MM.1S (cell line): Measurements from ENCODE around the gene C4orf33.

Source experiments
- CTCF ChIP-seq: fragments of 300-600 bp; sonication (generic); IDR thresholded peaks from 2 replicates; pipeline ENCODE4 v1.5.1; 2016; ENCODE audit warnings: antibody characterized with exemption, low read length, mixed read lengths
- EZH2 ChIP-seq: fragments of 300-600 bp; sonication (generic); optimal IDR thresholded peaks from 2 replicates; pipeline ENCODE3; 2017; ENCODE audit warnings: low read depth, mild to moderate bottlenecking, antibody characterized with exemption, low read length, mixed read lengths
- EZH2phosphoT487 ChIP-seq: fragments of 300-600 bp; sonication (generic); IDR thresholded peaks from 2 replicates; pipeline ENCODE4 v1.6.1; 2018; ENCODE audit warnings: antibody characterized with exemption, low read length

- no peak for TF ChIP-seq CTCF
- no peak for TF ChIP-seq EZH2
- TF ChIP-seq EZH2phosphoT487, result no peak
Observed at GRCh38 chr4:129145222-129145730, 49.3 kb downstream of the C4orf33 start.
